Right renal cortex interstitium (tissue), 3 donors: ENCODE measurements around the gene IGFBP4. TPM values are rescaled to one million over a fixed set of nuclear protein-coding genes. Genes with fewer than 3 reads are reported as not detected.
A peak's percentile ranks its signal among the peaks of the same experiment; 100 is the strongest.
"Not testable (repeated sequence)": the region's sequence is repeated elsewhere in the genome, so short reads cannot be mapped to it uniquely, and the experiment has no call there.

ENCODE experiments used
- DNase-seq, 3 donors: peaks; one replicate each; pipeline ENCODE4 v3.0.0-alpha.2; 2013; ENCODE audit warnings: low read depth in 3 of 3, low spot score in 2 of 3
- polyA plus RNA-seq, 3 donors: library from polyadenylated mRNA; unstranded; fragments of 120-200 nt; gene quantifications; one replicate each; pipeline ENCODE4 v1.2.1, GENCODE V29; 2013; ENCODE audit not compliant: insufficient read length in 3 of 3

IGFBP4 gene
- 100 to 1,000 TPM; 340 to 390 (median 388) TPM for polyA plus RNA-seq

DNA sequence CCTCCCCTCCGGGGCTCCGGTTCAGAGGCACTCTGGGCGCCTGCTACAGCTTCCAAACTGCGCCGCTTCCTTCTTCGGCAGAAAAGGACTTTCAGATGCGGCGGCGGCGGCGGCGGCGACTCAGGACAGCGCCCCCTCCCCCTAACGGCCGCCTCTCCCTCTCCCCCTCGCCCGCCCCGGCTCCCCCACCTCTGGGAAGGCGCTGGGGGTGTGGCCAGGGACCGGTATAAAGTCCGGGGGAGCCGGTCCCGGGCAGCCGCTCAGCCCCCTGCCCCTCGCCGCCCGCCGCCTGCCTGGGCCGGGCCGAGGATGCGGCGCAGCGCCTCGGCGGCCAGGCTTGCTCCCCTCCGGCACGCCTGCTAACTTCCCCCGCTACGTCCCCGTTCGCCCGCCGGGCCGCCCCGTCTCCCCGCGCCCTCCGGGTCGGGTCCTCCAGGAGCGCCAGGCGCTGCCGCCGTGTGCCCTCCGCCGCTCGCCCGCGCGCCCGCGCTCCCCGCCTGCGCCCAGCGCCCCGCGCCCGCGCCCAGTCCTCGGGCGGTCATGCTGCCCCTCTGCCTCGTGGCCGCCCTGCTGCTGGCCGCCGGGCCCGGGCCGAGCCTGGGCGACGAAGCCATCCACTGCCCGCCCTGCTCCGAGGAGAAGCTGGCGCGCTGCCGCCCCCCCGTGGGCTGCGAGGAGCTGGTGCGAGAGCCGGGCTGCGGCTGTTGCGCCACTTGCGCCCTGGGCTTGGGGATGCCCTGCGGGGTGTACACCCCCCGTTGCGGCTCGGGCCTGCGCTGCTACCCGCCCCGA lies at the start of gene IGFBP4:
Gene IGFBP4, plus strand, starts transcription at position 255 of the 792 bp plus-strand sequence. Its CDS starts 286 bp downstream, at position 541.
- peak in 1 of 3 donors; percentile 64 for DNase-seq

DNA sequence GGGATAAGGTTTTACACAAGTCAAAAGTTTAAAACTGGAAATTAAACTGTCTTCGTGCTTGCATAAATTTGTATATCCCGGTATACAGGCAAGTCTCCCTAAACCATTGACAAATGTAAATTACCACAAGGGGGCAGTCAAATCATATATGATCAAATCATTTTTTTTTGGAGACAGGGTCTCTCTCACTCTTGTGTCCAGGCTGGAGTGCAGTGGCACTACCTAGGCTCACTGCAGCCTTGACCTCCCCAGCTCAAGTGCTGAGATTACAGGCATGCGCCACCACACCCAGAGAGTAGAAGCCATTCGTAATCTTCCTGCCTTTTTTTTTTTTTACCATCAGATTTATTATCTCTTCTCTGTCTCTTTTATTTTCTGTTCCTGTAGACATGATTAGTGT lies 44.1 kb upstream of the IGFBP4 start:
- DNase-seq: no peak

DNA sequence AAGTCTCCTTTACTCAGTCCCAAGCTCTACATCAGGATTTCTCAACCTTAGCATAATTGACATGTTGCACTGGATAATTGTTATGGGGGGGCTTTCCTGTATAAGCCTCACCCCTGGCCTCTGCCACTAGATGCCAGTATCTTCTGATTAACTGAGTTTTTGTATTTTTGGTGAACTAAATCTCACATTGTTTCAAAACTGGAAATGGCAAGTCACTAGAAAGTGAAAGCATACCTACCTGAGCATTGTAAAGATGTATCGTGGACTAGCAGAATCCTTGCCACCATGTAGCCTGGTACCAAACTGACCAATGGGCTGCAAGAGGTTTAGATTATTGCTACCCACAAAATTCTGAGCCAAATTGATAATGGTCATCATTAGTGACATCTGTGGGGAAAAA lies 40.6 kb upstream of the IGFBP4 start:
- DNase-seq: no peak

DNA sequence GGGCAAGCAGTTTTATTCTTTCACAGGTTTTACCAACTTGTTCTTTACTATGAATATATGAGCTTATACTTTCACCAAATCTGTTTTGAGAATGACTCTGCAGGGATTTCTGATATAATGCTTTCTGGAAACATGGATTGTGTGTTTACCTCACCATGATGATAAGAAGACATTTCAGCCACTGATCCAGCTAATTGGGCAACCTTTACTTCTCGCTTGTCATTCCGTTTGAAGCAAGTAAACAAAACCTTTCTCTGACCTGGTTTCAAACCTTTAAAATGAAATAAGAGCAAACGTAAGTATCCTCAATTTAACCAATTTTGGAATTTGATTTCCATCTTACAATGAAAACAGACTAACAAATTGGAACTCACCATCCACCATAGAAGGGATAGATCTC lies 39.2 kb upstream of the IGFBP4 start:
- DNase-seq: no peak

DNA sequence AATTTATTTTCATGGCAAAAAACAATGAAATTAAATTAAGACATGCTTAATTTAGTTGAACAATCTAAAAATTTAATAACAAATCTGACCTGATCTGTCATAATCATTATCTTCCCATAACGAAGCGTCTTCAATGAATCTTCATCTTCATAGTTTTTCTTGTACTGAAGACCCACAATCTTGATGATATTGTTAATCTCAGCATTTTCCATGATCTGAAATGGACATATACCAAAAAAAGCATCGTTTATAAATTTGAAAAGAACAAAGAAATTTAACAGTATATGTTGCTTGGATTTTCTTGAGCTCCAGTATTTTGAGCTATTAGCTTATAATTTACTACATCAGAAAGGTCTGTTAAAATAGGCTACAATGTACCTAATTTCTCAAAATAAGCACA lies 35.8 kb upstream of the IGFBP4 start:
- DNase-seq: no peak

DNA sequence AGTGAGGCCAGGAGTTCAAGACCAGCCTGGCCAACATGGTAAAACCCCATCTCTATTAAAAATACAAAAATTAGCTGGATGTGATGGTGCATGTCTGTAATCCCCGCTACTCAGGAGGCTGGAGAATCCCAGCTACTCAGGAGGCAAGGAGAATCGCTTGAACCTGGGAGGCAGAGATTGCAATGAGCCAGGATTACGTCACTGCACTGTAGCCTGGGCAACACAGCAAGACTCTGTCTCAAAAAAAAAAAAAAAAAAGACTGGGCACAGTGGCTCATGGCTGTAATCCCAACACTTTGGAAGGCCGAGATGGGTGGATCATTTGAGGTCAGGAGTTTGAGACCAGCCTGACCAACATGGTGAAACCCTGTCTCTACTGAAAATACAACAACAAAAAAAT lies 33.7 kb upstream of the IGFBP4 start:
- DNase-seq: not testable (repeated sequence)

DNA sequence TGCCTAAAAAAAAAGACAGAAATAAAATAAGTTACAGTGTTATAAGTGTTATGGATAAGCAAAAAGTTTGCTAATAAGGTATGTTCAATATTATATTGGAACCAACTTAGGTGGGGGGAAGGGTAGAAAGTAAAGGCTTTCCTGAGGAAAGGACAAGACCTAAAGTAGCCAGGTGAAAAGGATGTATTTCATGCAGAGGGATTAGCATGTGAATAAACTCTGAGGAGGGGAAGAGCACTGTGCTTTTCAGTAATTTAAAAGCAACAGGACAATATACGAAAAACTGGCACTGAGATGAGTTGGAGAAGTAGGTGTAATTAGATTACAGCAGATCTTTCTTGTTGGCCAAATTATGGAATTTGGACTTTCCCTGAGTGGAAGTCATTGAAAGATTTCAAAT lies 33.2 kb upstream of the IGFBP4 start:
- no peak for DNase-seq

DNA sequence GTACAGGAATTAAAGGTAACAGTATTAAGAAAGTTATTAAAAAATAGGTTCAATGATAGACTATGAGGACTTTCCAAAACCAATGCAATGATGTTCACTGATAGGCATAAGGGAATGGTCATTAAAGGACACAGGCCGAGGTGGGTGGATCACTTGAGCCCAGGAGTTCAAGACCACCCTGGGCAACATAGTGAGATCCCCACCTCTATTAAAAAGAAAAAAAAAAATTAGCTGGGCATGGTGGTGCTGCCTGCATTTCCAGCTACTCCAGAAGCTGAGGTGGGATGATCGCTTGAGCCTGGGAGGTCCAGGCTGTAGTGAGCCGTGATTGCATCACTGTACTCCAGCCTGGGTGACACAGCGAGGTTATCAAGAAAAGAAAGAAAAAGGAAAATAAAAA lies 31.4 kb upstream of the IGFBP4 start:
- no peak for DNase-seq

DNA sequence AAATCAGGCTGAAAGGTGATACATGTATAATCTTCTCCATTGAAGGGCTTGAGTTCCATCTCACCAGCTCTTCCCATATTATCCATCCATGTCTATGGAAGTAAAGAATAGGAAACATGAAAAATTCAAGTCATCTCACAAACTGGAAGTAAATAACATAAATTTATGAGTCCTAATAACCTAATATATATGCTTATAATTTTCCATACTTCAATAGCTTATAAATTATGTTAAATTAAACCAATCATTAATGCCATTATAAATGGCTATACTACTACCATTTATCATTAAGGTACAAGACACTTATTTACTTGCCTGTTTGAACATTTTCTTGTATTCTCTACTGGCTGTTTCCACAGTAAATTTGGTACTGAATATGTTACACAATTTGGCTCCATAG lies 30.4 kb upstream of the IGFBP4 start:
- DNase-seq: no peak

DNA sequence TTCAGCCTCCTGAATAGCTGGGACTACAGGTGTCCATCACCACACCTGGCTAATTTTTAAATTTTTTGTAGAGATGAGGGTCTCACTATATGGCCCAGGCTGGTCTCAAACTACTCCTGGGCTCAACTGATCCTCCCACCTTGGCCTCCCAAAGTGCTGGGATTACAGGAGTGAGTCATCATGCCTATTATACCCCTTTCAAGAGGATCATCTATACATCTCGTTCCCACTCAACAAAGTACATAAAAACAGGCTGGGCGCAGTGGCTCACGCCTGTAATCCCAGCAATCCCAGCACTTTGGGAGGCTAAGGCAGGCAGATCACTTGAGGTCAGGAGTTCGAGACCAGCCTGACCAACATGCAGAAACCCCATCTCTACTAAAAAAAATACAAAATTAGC lies 28.9 kb upstream of the IGFBP4 start:
- not testable (repeated sequence) for DNase-seq

DNA sequence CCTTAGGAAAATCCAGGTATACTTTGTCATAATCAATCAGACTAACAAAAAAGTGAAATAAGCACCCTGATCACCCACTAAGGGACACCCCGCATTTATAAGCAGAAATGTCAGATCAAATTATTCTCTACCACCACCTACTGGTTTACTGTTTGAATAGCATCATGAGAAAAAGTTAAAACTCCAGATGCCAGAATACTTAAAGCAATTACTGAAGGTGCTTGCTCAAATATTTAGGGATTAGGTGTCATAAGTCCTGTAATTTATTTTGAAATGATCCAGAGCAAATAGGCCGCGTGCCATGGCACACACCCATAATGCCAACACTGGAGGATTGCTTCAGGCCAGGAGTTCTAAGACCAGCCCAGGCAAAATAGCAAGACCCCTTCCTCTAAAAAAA lies 27.9 kb upstream of the IGFBP4 start:
- DNase-seq: no peak

DNA sequence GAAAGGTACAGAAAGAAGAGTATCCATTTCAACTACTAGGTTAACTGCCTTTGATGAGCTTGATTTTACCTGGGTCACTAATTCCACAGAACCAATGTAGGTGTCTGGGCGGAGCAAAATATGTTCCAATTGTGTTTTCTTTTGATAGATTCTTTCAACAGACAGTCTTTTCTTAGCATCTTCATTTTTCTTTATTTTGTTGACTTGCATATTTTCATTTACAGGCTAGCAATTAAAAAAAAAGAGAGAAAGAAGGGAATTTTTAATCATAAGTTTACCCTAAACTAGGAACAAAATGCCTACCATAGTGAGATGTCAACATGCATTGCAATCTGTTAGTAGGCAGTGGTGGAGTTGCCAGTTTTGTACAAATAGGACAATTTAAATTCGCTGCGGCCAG lies 26.6 kb upstream of the IGFBP4 start:
- DNase-seq: no peak

DNA sequence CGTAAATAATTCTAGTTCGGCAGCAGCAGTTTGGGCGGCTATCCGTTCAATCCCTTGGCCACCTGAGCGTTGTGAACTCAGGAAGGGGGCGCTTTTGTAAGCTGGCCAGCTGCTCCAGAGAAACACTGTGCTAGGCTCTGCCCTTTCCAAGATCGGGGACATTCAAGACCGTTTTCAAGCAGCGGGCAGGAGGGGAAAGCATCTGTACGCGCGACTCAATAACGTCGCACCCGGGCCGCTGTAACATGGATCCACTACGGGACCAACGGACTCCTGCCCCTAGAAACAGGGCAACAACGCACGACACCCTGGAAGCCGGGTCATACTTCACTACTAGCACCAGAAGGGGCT lies 26.0 kb upstream of the IGFBP4 start:
- DNase-seq: no peak

DNA sequence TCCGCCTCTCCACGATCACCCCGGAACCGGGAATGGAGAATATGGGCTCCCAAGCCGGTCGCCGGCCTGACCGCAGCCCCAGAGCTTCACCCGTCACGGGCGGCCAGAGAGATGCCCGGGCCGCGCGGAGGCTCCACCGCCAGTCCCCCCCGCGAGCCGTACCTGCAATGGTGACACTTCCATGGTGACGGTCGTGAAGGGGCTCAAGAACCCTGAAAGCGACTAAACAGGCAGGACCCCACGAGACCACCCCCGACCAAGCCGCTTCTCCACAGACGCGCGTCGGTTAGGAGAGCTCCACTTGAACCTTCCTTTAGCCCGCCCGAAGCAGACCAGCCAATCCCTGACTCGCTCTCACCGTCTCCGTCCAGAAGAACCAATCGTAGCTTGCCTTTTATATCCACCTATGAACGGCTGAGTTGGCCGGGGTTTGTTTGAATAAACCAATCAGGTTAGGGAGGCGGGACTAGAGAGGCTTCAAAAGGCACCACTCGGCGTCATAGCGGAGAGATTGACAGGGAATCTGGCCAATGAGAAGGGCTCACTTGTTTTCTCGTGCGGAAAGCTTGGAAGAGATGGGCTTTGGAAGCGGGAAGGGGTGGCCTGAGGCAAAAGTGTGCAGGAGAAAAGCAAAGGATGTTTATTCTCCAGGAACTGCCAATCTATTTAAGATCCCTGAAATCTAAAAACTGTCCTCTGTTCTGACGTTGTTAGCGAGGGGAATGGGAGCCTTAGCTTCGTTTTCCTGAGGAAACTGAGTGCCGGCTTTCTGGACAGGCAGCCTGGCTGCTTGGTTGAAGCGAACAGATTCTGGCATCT lies 25.4 kb upstream of the IGFBP4 start, which contains the start of gene TOP2A:
Gene TOP2A, minus strand, starts transcription at position 288 of the 819 bp plus-strand sequence. Its CDS starts 105 bp downstream, at position 183.
- DNase-seq: peak; percentile 100

DNA sequence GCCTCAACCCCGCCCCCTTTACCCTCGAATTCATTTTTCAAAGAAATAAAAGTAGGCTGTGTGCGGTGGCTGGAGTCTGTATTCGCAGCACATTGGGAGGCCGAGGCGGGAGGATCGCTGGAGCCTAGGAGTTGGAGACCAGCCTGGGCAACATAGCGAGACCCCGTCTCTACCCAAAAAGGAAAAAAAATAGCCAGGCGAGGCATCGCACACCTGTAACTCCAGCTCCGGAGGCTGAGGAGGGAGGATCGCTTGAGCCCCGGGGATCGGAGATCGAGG lies 24.9 kb upstream of the IGFBP4 start:
- no peak for DNase-seq

DNA sequence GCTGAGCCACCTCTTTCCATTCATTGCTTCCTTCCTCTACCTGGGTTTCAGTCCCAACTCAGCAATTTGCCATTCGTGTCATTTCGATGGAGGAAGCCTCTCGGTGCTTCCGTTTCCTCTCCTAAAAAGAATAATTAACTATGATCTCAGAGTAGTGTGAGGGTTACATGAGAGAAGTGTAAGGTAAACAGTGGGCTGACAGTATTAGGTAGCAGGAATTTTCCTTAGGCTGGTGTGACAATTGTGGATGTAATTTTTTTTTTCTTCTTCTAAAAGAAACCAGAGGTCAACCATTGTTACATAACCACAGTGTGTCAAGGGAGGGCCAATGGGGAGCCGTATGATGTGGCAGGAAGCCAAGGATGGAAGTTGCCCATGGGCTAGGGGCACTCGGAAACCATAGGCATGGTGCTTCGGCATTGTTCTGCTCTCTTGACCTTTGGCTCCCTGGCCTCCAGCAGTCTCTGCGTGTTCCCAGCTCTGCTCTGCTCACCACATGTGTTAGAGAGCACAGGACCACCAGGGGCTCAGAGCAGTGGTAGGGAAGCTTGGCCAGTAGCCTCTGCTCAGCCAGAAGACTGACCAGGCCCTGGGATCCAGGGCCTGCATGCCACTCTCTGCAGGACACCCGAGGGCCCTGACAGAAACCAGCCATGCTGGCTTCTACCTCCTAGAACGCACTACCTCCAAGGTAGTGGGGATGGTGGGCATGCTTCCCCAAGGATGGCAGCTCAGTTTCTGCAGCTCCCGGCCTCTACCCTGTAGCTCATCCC lies 23.5 kb upstream of the IGFBP4 start:
- DNase-seq: no peak

DNA sequence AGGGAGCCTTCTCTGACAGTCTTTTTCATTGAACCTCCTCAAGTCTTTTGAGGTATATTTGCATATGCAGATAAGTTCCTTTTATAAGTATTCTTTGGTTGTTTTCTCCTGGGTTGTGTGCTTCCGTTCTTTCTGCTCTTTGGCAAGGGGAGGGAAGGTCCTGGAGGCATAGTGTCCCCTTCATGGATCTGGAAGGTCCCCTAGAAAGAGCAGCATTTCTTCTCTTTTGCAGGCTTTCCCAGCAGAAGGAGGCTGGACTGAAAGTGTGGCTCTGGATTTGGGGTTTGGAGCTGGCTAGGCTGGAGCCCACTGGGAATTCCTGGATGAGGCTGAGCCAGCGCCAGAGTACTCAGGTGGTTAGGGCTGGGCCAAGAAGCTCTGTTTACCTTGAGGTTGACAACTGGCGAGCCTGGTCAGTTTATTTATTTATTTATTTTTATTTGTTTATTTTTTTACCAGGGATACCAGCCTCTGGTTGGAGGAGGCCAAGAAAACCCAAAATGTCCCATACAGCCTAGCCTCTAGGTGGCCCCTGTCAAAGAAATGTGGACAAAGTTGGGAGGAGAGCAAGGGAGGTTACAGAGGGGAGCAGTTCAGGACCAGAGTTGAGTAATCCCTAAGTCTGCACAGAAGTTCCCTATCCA lies 20.1 kb upstream of the IGFBP4 start:
- DNase-seq: no peak

DNA sequence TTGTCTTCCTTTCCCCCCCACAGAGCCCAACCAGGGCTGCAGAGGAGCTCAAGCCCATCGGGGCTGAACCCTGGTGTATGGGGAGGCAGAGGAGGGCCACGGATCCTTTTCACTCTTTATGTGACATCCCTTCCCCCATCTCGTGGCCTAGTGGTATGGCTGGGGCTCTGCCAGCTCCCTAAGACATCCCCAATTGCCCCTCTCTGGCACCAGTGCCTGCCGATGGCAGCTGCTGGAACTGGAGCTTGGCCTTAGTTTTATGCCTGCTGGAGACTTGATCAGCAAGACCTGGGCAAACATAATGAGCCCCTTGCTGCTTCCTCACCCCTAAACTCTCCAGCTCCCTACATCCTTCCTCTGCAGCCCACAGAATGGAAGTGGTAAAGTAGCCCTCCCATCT lies 17.5 kb upstream of the IGFBP4 start:
- DNase-seq: no peak

DNA sequence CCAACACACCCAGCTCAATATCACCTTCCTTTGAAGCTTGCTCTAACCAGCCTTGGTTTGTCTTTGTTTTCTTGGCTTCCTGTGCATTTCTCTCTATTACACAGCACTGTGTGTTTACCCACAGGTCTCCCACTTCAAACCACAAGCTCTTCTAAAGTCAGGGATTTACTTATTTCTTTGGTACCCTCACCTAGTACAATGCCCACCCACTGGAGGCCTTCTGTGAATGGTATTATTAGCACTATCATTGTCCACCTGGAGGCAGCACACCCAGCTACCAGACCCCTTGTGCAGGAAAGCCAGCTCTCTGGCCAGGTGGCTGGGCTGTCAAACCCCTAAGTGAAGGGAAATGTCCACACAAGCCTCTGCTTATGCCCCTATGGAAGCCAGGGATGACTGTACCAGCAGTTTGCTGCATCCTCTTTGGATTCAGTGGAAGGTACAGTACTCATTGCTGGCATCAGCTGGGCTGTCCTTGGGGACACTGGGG lies 16.2 kb upstream of the IGFBP4 start:
- no peak for DNase-seq

DNA sequence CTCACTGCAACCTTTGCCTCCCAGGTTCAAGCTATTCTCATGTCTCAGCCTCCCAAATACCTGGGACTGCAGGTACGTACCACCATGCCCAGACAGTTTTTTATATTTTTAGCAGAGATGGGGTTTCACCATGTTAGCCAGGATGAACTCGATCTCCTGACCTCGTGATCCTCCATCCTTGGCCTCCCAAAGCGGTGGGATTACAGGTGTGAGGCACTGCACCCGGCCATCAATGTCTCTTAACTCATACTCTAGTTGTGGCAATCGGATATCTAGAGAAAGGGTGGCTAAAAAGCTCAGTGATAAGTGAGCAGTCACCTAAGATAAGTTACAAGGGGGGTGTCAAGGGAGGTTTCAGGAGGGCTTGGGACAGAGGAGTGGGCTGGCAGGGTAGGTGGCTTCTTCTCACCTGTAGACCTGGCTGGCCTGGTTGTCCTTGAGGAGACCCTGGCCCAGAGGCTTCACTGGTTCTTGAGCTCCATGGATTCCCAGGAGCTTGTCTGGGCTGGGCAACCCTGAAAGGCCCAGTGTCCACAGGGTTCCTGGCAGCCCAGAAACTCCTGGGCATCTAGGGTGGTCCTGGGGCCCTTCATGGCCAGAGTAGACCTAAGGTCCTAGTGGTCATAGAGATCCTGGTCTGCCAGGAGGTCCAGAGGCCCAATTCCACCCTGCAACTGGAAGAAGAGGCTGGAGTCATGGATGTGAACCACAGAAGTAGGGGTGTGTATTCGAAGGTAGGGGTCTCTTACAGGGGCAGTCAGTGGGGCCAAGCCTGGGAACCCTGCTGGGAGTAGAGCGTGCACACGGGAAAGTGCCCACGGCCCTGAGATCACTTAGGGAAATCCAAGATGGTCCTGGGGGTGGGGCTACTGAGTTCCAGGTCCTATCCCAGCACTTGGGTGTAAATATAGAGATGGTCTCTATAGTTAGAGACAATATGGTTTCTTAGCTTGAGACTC lies 12.7 kb upstream of the IGFBP4 start:
- DNase-seq: no peak
